ENCODE measurements around the gene STK35.

Gene STK35

GRCh38 chr20:2108498-2108897 lies 6.9 kb downstream of the STK35 start:
- no peak for DNase-seq

- DNase-seq = no peak
Measured at GRCh38 chr20:2108987-2109386, 7.4 kb downstream of the STK35 start.

- DNase-seq = no peak
Measured at GRCh38 chr20:2109425-2110210, 8.0 kb downstream of the STK35 start.

- no peak for DNase-seq
Measured at GRCh38 chr20:2112910-2113309, 11.3 kb downstream of the STK35 start.

GRCh38 chr20:2114127-2114959 lies 12.7 kb downstream of the STK35 start:
- no peak for DNase-seq

- DNase-seq = no peak
Measured at GRCh38 chr20:2114990-2115681, 13.5 kb downstream of the STK35 start.

GRCh38 chr20:2116170-2116940 lies 14.7 kb downstream of the STK35 start:
- DNase-seq = no peak

GRCh38 chr20:2118783-2119182 lies 17.2 kb downstream of the STK35 start:
- no peak for DNase-seq

GRCh38 chr20:2122936-2123335 lies 21.3 kb downstream of the STK35 start:
- no peak for DNase-seq

- DNase-seq = no peak
Measured at GRCh38 chr20:2123720-2124119, 22.1 kb downstream of the STK35 start.

GRCh38 chr20:2124564-2125213 lies 23.1 kb downstream of the STK35 start:
- DNase-seq = no peak

GRCh38 chr20:2125474-2126112 lies 24.0 kb downstream of the STK35 start:
- no peak for DNase-seq

GRCh38 chr20:2127238-2127637 lies 25.6 kb downstream of the STK35 start:
- no peak for DNase-seq

GRCh38 chr20:2128542-2128941 lies 26.9 kb downstream of the STK35 start:
- no peak for DNase-seq

GRCh38 chr20:2130062-2130591 lies 28.5 kb downstream of the STK35 start:
- DNase-seq = no peak

GRCh38 chr20:2130683-2131082 lies 29.1 kb downstream of the STK35 start:
- DNase-seq = no peak

GRCh38 chr20:2131366-2131765 lies 29.7 kb downstream of the STK35 start:
- DNase-seq = no peak

- no peak for DNase-seq
Measured at GRCh38 chr20:2132461-2132901, 30.9 kb downstream of the STK35 start.

- DNase-seq = no peak
Measured at GRCh38 chr20:2133318-2134183, 31.9 kb downstream of the STK35 start.

- DNase-seq = no peak
Measured at GRCh38 chr20:2135013-2135412, 33.4 kb downstream of the STK35 start.

Data from NK-92 treated with Interleukin-12 subunit alpha and Interleukin-12 subunit beta, amount 100 ng/mL, for 24 hours (cell line).